H9 (cell line): Measurements from ENCODE around the gene ARFGEF3. TPM values are rescaled to one million over a fixed set of nuclear protein-coding genes. Genes with fewer than 3 reads are reported as not detected.

Experiments used
- DNase-seq: peaks from one replicate; pipeline ENCODE4 v3.0.0-alpha.2; 2017
- H2AFZ ChIP-seq: one replicate; pipeline ENCODE4 v1.6.1; 2013; ENCODE audit warnings: mild to moderate bottlenecking, low read length, control low read depth, moderate library complexity
- H2AK5ac ChIP-seq: 2 replicates; pipeline ENCODE4 v1.6.1; 2013; ENCODE audit warnings: low read length, control low read depth, mixed read lengths; ENCODE audit not compliant: insufficient read length
- H2BK120ac ChIP-seq: one replicate; pipeline ENCODE4 v1.6.1; 2013; ENCODE audit warnings: low read depth, mild to moderate bottlenecking, low read length, control low read depth, inconsistent platforms; ENCODE audit not compliant: poor library complexity, severe bottlenecking
- H2BK12ac ChIP-seq: 2 replicates; pipeline ENCODE4 v1.6.1; 2013; ENCODE audit warnings: low read length, control low read depth, mixed read lengths, low read depth; ENCODE audit not compliant: insufficient read length
- H2BK15ac ChIP-seq: 2 replicates; pipeline ENCODE4 v1.6.1; 2013; ENCODE audit warnings: low read depth, low read length, control low read depth
- H2BK20ac ChIP-seq: one replicate; pipeline ENCODE4 v1.6.1; 2013; ENCODE audit warnings: low read depth, mild to moderate bottlenecking, low read length, control low read depth, inconsistent platforms; ENCODE audit not compliant: poor library complexity, severe bottlenecking
- H2BK5ac ChIP-seq: 2 replicates; pipeline ENCODE4 v1.6.1; 2013; ENCODE audit warnings: low read length, control low read depth, mixed read lengths; ENCODE audit not compliant: insufficient read length
- H3K14ac ChIP-seq: 2 replicates; pipeline ENCODE4 v1.6.1; 2013; ENCODE audit warnings: low read length, control low read depth; ENCODE audit not compliant: insufficient read depth
- H3K18ac ChIP-seq: 2 replicates; pipeline ENCODE4 v1.6.1; 2013; ENCODE audit warnings: low read depth, mild to moderate bottlenecking, mixed read lengths, low read length, control low read depth; ENCODE audit not compliant: insufficient read length
- H3K23ac ChIP-seq: 2 replicates; pipeline ENCODE4 v1.6.1; 2013; ENCODE audit warnings: low read length, control low read depth, mixed read lengths, low read depth; ENCODE audit not compliant: insufficient read length
- H3K23me2 ChIP-seq: 2 replicates; pipeline ENCODE4 v1.6.1; 2013; ENCODE audit warnings: low read depth, mild to moderate bottlenecking, mixed read lengths, low read length, control low read depth; ENCODE audit not compliant: insufficient read length, poor library complexity, severe bottlenecking
- H3K27ac ChIP-seq: 2 replicates; pipeline ENCODE4 v1.5.1; 2013; ENCODE audit warnings: low read length, control low read depth, mixed read lengths, low read depth; ENCODE audit not compliant: insufficient read length
- H3K27me3 ChIP-seq: 2 replicates; pipeline ENCODE4 v1.6.1; 2013; ENCODE audit warnings: low read length, control low read depth, inconsistent platforms; ENCODE audit not compliant: insufficient read depth
- H3K4ac ChIP-seq: 2 replicates; pipeline ENCODE4 v1.6.1; 2013; ENCODE audit warnings: low read depth, mild to moderate bottlenecking, control low read depth, inconsistent platforms, low read length, moderate library complexity
- H3K4me1 ChIP-seq: 2 replicates; pipeline ENCODE4 v1.6.1; 2013; ENCODE audit warnings: low read length, control low read depth, inconsistent platforms; ENCODE audit not compliant: insufficient read depth
- H3K4me2 ChIP-seq: 2 replicates; pipeline ENCODE4 v1.6.1; 2013; ENCODE audit warnings: low read length, control low read depth, mixed read lengths; ENCODE audit not compliant: insufficient read length, insufficient read depth
- H3K56ac ChIP-seq: 2 replicates; pipeline ENCODE4 v1.6.1; 2013; ENCODE audit warnings: low read depth, mild to moderate bottlenecking, mixed read lengths, low read length, control low read depth; ENCODE audit not compliant: insufficient read length
- H3K79me1 ChIP-seq: 2 replicates; pipeline ENCODE4 v1.6.1; 2013; ENCODE audit warnings: low read depth, mild to moderate bottlenecking, moderate library complexity, low read length, control low read depth, inconsistent platforms; ENCODE audit not compliant: insufficient read depth, poor library complexity, severe bottlenecking
- H3K79me2 ChIP-seq: 2 replicates; pipeline ENCODE4 v1.6.1; 2013; ENCODE audit warnings: low read length, control low read depth, inconsistent platforms; ENCODE audit not compliant: insufficient read depth
- H3K9ac ChIP-seq: 2 replicates; pipeline ENCODE4 v1.6.1; 2013; ENCODE audit warnings: low read length, control low read depth, mixed read lengths; ENCODE audit not compliant: insufficient read length; ENCODE audit errors: extremely low read depth
- H3K9me3 ChIP-seq: one replicate; pipeline ENCODE4 v1.6.1; 2013; ENCODE audit warnings: low read depth, low read length, inconsistent platforms; ENCODE audit not compliant: control insufficient read depth
- H3T11ph ChIP-seq: one replicate; pipeline ENCODE4 v1.6.1; 2013; ENCODE audit warnings: mild to moderate bottlenecking, low read length, control low read depth, inconsistent platforms
- H4K20me1 ChIP-seq: one replicate; pipeline ENCODE4 v1.6.1; 2013; ENCODE audit not compliant: control insufficient read depth, insufficient read length, insufficient read depth
- H4K5ac ChIP-seq: 2 replicates; pipeline ENCODE4 v1.6.1; 2013; ENCODE audit warnings: low read depth, mild to moderate bottlenecking, mixed read lengths, low read length, control low read depth; ENCODE audit not compliant: insufficient read length
- H4K8ac ChIP-seq: replicated peaks from 2 replicates; pipeline ENCODE4 v1.6.1; 2013; ENCODE audit warnings: low read length, control low read depth, mixed read lengths, low read depth; ENCODE audit not compliant: insufficient read length
- H4K91ac ChIP-seq: 2 replicates; pipeline ENCODE4 v1.6.1; 2013; ENCODE audit warnings: low read depth, mild to moderate bottlenecking, moderate library complexity, mixed read lengths, low read length, control low read depth; ENCODE audit not compliant: insufficient read length
- H3K27ac Mint-ChIP-seq, 3 experiments: 2 replicates in 2 of 3; 3 replicates in 1 of 3; pipeline ENCODE4 v1.8.0; 2020 to 2021; ENCODE audit warnings: mixed read lengths in 3 of 3, mild to moderate bottlenecking in 1 of 3, moderate library complexity in 1 of 3
- H3K27me3 Mint-ChIP-seq: 2 replicates; pipeline ENCODE4 v1.8.0; 2021; ENCODE audit warnings: low read depth, mild to moderate bottlenecking, moderate library complexity, mixed read lengths
- H3K36me3 Mint-ChIP-seq, 3 experiments: 2 replicates in 2 of 3; 3 replicates in 1 of 3; pipeline ENCODE4 v1.8.0; 2020 to 2021; ENCODE audit warnings: low read depth in 3 of 3, mixed read lengths in 3 of 3; ENCODE audit not compliant: insufficient read depth in 1 of 3
- H3K4me1 Mint-ChIP-seq, 2 experiments: 2 replicates each; pipeline ENCODE4 v1.8.0; 2020; ENCODE audit warnings: mixed read lengths in 2 of 2
- H3K4me3 Mint-ChIP-seq, 2 experiments: 2 replicates in 1 of 2; 3 replicates in 1 of 2; pipeline ENCODE4 v1.8.0; 2020 to 2021; ENCODE audit warnings: mild to moderate bottlenecking in 2 of 2, mixed read lengths in 2 of 2, moderate library complexity in 1 of 2
- H3K9me3 Mint-ChIP-seq, 2 experiments: 2 replicates in 1 of 2; 3 replicates in 1 of 2; pipeline ENCODE4 v1.8.0; 2020; ENCODE audit warnings: mild to moderate bottlenecking in 2 of 2, mixed read lengths in 2 of 2, moderate library complexity in 1 of 2
- CTCF ChIP-seq: fragments of 200-600 bp; sonication (generic); conservative IDR thresholded peaks from 3 replicates; pipeline ENCODE4 v1.8.0; 2021; ENCODE audit warnings: antibody characterized with exemption, mild to moderate bottlenecking
- WGBS: extraction: QIAGEN DNeasy Blood & Tissue Kit; methylation state at CpG from one replicate; pipeline ENCODE4 v1.1.7; 2013; ENCODE audit warnings: missing lambda C conversion rate, low lambda C conversion rate, mixed read lengths; ENCODE audit not compliant: insufficient read length; ENCODE audit errors: extremely low coverage; 5-methylcytosine and 5-hydroxymethylcytosine counted together
- total RNA-seq: library from RNA; stranded (reverse); gene quantifications from 2 replicates; pipeline ENCODE4 v1.2.1, GENCODE V29; 2021

Gene ARFGEF3
- total RNA-seq, 1 experiment from 2014 or later: 13.7 TPM

DNA sequence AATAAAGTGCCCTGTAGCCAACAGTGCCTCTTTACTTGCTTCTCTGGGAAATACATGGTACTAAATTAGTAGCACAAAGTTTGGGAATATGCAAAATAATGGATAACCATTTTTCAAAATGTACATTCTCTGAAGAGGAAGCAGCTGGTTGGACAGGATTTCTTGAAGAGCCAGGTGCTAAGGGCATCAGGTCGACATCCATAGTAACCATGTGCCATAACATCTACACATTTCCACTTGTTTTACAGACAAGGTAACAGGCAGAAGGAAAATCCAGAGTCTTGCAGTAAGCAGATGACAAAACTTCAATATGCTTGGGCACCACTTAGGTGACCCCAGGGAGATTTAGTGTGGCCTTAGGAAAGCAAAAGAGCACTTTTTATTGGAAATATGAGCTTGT, 179.4 kb downstream of the ARFGEF3 start:
- Histone ChIP-seq H2AK5ac (no peak overlapping the region), H2BK20ac (no peak overlapping the region), H4K8ac (no peak overlapping the region), H3K14ac (no peak overlapping the region), H3K18ac (no peak overlapping the region), H2BK12ac (no peak overlapping the region), H3K9me3 (no peaks in the 10 kb centered on the region), H3K23me2 (no peaks in the 10 kb centered on the region), H3K4ac (no peak overlapping the region), H3K79me1 (no peaks in the 10 kb centered on the region), H3K27me3 (no peaks in the 10 kb centered on the region), H4K5ac (no peak overlapping the region), H4K20me1 (no peaks in the 10 kb centered on the region), H3K9ac (no peak overlapping the region), H2BK15ac (no peak overlapping the region), H3K56ac (no peak overlapping the region), H3K79me2 (no peaks in the 10 kb centered on the region), H2BK5ac (no peak overlapping the region), H4K91ac (no peak overlapping the region), H3K23ac (no peak overlapping the region), H3K27ac (no peak overlapping the region), H3K4me1 (peaks cover 4% of the 10 kb centered on the region; the same call in 1 of the 2 replicates), H2AFZ (no peak overlapping the region), H3K4me2 (no peak overlapping the region), H2BK120ac (no peak overlapping the region), H3T11ph (no peak overlapping the region)
- no peak overlapping the region for H3K27ac Mint-ChIP-seq
- peaks cover 3 to 12% (median 7%) of the 10 kb centered on the region in 3 experiments; a peak in 5 of 7 replicates for H3K36me3 Mint-ChIP-seq
- no peak overlapping the region for H3K4me3 Mint-ChIP-seq
- H3K27me3 Mint-ChIP-seq: no peaks in the 10 kb centered on the region
- peaks cover 10 to 19% of the 10 kb centered on the region in 2 experiments for H3K4me1 Mint-ChIP-seq
- no peak for DNase-seq
- TF ChIP-seq CTCF: no peak
- no peaks in the 10 kb centered on the region for H3K9me3 Mint-ChIP-seq
- WGBS: no CpG with 5 or more reads among the region's 1 CpG
